ENCODE results near the gene PKDCC.

DNA sequence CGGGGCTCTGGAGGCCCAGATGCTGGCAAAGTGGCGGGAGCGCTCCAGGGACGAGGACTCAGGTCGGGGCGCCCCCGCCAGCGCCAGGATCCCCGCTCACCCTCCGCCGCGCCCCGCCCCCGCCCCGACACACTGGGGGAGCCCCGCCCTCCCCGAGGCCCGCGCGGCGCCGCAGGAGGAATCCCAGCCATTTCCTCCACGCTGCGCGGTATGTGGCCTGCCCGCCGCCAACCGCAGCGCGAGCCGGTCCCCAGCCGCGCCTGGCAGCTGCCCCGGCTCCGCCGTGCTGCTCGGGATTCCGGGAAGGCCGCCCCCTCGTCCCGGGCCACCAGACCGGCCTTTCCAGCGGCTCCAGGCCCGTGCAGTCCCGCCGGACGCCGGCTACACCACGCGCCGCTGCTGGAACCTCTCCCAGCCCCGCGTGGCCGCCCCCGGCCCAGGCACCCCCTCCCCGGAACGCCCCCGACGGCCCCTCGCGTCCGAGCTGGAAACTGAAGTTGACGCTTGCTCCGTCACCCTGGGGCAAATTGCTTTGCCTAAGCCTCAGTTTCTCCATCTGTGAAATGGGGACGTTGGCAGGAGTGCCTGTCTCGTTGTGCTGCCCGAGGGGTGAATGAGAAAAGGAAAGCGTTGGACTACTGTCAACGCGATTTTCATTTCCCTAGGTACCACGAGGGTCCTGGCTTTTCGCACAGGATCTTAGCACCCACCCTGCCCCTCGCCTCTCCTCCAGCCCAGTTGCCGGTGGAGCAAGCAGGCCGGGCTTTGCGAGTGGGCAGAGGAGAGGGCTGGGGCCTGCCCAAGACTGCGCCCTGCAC lies 53.6 kb downstream of the PKDCC start:
- TF ChIP-seq POLR2A (IDR thresholded peaks at IDR 0.05) (peak; percentile 40), CTCF (IDR thresholded peaks at IDR 0.05) (no peak)

All from right lobe of liver (tissue), 4 donors.